Activated naive CD4-positive, alpha-beta T cell treated with anti-CD3 and anti-CD28 coated beads, Interleukin-2, amount 50 U/mL, for 72 hours (primary cell): ENCODE measurements around the gene SCN4A. TPM values are rescaled to one million over a fixed set of nuclear protein-coding genes. Genes with fewer than 3 reads are reported as not detected.
"Not testable (repeated sequence)": the region's sequence is repeated elsewhere in the genome, so short reads cannot be mapped to it uniquely, and the experiment has no call there.

Experiments used
- ATAC-seq, 2 donors: fragments of 150-1000 bp; cut with Tn5 transposase; 2 replicates each; pipeline ENCODE4 v1.10.0; 2021; ENCODE audit warnings: mild to moderate bottlenecking in 2 of 2, moderate library complexity in 2 of 2
- DNase-seq, 2 donors: peaks; one replicate each; pipeline ENCODE4 v3.0.0; 2021 to 2022; ENCODE audit warnings: low spot score in 2 of 2
- H3K27ac Mint-ChIP-seq, 2 donors: one replicate each; pipeline ENCODE4 v1.8.0; 2022; ENCODE audit warnings: mild to moderate bottlenecking in 2 of 2, mixed read lengths in 2 of 2
- H3K36me3 Mint-ChIP-seq, 2 donors: one replicate each; pipeline ENCODE4 v1.8.0; 2022; ENCODE audit warnings: mixed read lengths in 2 of 2
- H3K9me3 Mint-ChIP-seq, 2 donors: one replicate each; pipeline ENCODE4 v1.8.0; 2022; ENCODE audit warnings: mixed read lengths in 2 of 2
- total RNA-seq, 2 donors: library from RNA; stranded (reverse); gene quantifications; one replicate each; pipeline ENCODE4 v1.2.3, GENCODE V29; 2022

The SCN4A gene
- total RNA-seq = under 1 TPM in 1 of 2 donors, not detected in 1; 0.10 TPM

DNA sequence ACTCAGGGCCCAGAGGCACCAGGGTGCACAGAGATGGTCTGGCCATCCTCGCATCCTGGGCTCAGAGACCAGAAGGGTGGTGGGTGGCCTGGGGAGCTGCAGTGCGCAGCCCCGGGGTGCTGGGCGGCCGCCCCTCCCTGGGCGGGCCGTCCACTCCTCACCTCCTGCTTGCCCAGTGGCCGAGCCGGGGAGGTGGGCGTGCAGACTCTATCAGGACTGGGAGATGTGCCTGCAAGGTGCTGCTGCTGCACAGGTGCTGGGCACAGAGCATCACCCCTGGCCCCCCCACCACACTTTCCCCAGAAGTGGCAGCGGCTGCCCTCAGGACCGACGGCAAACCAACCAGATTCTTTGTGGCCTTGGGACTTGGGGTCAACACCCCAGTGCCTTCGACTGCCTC, at the start of gene SCN4A:
Gene SCN4A, minus strand, starts transcription at position 123 of the 400 bp plus-strand sequence. Its CDS starts 77 bp downstream, at position 46.
- no peaks in the 10 kb centered on the region for H3K9me3 Mint-ChIP-seq
- no peak within 1 kb of the TSS for H3K27ac Mint-ChIP-seq
- DNase-seq (no peak), ATAC-seq (no peak)
- H3K36me3 Mint-ChIP-seq = no peaks in the 10 kb centered on the region

- H3K36me3 Mint-ChIP-seq = peaks cover 0 to 7% of the 10 kb centered on the region in 2 donors
- DNase-seq (peak; percentile 63 to 88), ATAC-seq (peak; percentile 75 to 76)
- peak within 1 kb of the TSS; percentile 96 to 99 for H3K27ac Mint-ChIP-seq
- no peaks in the 10 kb centered on the region for H3K9me3 Mint-ChIP-seq
Measured at GRCh38 chr17:64020056-64020766, 47.5 kb upstream of the SCN4A start, which contains the start of gene ICAM2. TSS of gene ICAM2 (minus strand) at chr17:64020633. CDS start at chr17:64006691, 13,942 bp downstream.

GRCh38 chr17:64019551-64019961, 46.8 kb upstream of the SCN4A start:
- not testable (repeated sequence) for H3K9me3 Mint-ChIP-seq, H3K36me3 Mint-ChIP-seq
- DNase-seq = peak in 1 of 2 donors; percentile 54

DNA sequence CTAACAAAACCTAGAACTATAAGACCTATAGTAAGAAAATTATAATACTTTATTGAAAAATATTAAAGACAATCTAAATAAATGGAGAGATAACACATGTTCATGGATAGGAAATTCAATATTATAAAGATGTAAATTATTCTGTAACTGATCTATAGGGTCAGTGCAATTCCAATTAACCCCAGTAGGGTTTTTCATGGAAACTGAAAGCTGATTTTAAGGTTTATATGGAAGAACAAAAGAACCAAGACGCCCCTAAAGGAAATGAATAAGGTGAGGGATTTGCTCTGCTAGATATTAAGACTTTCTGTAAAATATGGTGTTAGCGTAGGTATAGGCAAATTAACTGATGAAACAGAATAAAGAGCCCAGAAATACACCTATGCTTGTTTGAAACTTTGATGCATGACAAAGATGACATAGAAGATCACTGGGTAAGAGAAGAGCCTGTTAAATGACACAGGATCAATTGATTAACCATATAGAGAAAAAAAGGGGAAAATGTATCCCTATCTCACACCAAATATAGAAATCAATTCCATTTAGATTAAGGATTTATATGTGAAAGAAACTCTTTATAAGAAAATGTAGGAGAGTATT, 44.8 kb upstream of the SCN4A start:
- ATAC-seq (no peak), DNase-seq (no peak)
- H3K27ac Mint-ChIP-seq = peak overlapping the region; percentile 94 to 98
- peaks cover 0 to 7% of the 10 kb centered on the region in 2 donors for H3K36me3 Mint-ChIP-seq
- H3K9me3 Mint-ChIP-seq = no peaks in the 10 kb centered on the region

More at GRCh38 chr17:64019551-64019961, 46.8 kb upstream of the SCN4A start:
- ATAC-seq = peak; percentile 9 to 39
- peak overlapping the region; percentile 96 to 99 for H3K27ac Mint-ChIP-seq

DNA sequence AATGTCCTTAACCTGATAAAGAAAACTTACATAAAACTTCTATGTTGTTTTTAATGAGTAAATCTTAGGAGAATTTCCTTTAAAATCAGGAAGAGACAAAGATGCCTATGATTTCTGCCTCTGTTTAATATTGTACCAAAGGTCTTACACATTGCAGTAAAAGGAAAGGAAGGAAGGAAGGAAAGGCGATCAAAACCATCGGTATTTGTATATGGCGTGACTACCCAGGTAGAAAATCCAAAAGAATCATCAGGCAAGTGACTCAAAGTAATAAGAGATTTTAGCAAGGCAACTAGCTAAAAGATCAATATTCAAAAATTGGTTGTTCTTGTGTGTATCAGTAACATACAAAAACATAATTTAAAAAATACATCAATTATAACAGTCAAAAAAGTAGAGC, 44.3 kb upstream of the SCN4A start:
- Mint-ChIP-seq H3K36me3 (peaks cover 0 to 9% of the 10 kb centered on the region in 2 donors), H3K9me3 (no peaks in the 10 kb centered on the region), H3K27ac (peak overlapping the region; percentile 90 to 98)
- no peak for DNase-seq
- no peak for ATAC-seq

GRCh38 chr17:64016231-64016784, 43.6 kb upstream of the SCN4A start:
- DNase-seq (peak in 1 of 2 donors; percentile 50), ATAC-seq (no peak)
- H3K9me3 Mint-ChIP-seq = no peaks in the 10 kb centered on the region
- H3K36me3 Mint-ChIP-seq = peaks cover 0 to 15% of the 10 kb centered on the region in 2 donors
- peak overlapping the region; percentile 90 to 98 for H3K27ac Mint-ChIP-seq

DNA sequence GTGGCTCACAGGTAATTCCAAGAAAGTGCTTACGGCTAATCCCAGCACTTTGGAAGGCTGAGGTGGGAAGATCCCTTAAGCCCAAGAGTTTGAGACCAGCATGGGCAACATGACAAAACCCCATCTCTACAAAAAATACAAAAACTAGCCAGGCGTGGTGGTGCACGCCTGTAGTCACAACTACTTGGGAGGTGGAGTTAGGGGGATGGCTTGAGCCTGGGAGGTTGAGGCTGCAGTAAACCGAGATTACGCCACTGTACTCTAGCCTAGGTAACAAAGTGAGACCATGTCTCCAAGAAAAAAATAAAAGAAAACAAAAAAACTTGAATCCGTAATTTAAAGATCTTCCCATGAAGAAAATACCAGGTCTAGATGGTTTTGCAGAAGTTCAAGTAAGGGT, 42.7 kb upstream of the SCN4A start:
- ATAC-seq (no peak), DNase-seq (peak in 1 of 2 donors; percentile 35)
- Mint-ChIP-seq H3K36me3 (peaks cover 0 to 18% of the 10 kb centered on the region in 2 donors), H3K9me3 (no peaks in the 10 kb centered on the region), H3K27ac (peak overlapping the region; percentile 91 to 98)

- ATAC-seq (peak in 1 of 2 donors; percentile 24), DNase-seq (peak in 1 of 2 donors; percentile 40)
- H3K27ac Mint-ChIP-seq = peak overlapping the region; percentile 37 to 79
- no peaks in the 10 kb centered on the region for H3K9me3 Mint-ChIP-seq
- H3K36me3 Mint-ChIP-seq = peaks cover 0 to 20% of the 10 kb centered on the region in 2 donors
Measured at GRCh38 chr17:64009571-64010402, 37.1 kb upstream of the SCN4A start.

DNA sequence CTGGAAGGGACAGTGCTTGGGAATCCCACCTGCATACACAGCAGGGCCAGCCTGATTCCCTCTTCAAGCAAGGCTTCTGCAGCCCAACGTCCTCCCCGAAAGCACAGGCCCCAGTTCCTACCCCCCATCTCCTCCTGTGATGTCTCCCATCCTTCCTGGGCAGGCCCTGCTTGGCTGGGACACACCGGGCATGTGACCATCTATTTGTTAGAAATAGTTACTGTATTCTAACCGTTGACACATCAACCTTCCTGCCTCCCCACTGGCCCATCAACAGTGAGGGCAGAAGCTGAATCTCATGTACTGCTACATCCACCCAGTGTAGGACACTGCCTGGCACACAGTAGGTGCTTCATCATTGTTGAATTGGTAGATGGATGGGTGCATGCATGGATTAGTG, 36.1 kb upstream of the SCN4A start:
- ATAC-seq = no peak
- H3K9me3 Mint-ChIP-seq = no peaks in the 10 kb centered on the region
- DNase-seq = no peak
- peaks cover 0 to 20% of the 10 kb centered on the region in 2 donors for H3K36me3 Mint-ChIP-seq
- peak overlapping the region in 1 of 2 donors; percentile 37 for H3K27ac Mint-ChIP-seq

- peak overlapping the region; percentile 36 to 37 for H3K27ac Mint-ChIP-seq
- DNase-seq (no peak), ATAC-seq (no peak)
- no peaks in the 10 kb centered on the region for H3K9me3 Mint-ChIP-seq
- H3K36me3 Mint-ChIP-seq = peaks cover 0 to 20% of the 10 kb centered on the region in 2 donors
Measured at GRCh38 chr17:64008346-64008745, 35.6 kb upstream of the SCN4A start.

DNA sequence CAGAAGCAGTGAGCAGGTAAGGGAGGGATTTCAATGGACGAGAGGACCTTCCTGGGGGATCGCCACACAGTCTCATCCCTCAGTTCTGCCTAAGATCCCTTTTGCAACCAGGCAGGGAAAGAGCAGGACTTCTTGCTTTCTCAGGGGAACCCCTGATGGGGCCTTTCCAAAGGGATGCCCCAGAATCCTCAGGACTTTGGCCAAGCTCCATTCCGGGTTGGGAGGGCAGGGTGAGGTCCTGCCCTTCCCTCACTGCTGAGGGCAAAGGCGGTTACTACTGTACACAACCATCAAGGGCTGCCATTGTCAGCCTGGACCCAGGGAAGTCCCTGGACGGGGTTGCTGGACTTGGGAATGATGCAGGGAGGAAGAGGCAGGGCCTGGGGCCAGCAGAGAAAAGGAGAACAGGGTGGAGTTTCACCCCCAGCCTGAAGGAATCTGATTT, 35.1 kb upstream of the SCN4A start:
- H3K27ac Mint-ChIP-seq = peak overlapping the region; percentile 36 to 81
- peak in 1 of 2 donors; percentile 44 for DNase-seq

DNA sequence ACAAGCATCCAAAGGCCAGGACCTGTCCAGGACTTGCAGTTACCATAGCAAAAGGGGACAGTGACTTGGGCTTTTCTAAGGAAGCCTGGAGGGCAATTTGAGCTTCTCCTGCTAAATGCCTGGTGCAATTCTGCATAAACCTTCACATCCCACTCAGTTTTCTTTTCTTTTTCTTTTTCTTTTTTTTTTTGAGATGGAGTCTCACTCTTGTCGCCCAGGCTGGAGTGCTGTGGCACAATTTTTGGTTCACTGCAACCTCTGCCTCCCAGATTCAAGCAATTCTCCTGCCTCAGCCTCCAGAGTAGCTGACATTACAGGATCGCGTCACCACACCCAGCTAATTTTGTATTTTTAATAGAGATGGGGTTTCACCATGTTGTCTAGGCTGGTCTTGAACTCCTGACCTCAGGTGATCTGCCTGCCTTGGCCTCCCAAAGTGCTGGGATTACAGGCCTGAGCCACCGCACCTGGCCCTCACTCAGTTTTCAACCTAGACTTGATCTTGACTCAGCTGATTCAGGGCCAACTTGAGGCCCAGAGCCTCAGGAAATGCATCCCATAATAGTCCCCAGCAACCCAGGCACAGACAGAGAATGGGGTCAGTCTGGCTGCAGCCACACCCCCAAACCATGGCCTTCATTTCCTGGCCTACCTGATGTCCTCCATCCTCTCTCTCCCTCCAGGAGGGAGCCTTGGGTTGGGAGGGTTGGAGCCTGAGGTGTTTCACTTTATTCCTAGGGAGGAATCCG, 34.5 kb upstream of the SCN4A start:
- ATAC-seq, H3K9me3 Mint-ChIP-seq: not testable (repeated sequence)
- Mint-ChIP-seq H3K27ac (peak overlapping the region; percentile 36 to 81), H3K36me3 (peaks cover 0 to 20% of the 10 kb centered on the region in 2 donors)
- DNase-seq = peak in 1 of 2 donors; percentile 31

More for the DNA sequence above, 35.1 kb upstream of the SCN4A start:
- Mint-ChIP-seq H3K9me3 (no peaks in the 10 kb centered on the region), H3K36me3 (peaks cover 0 to 20% of the 10 kb centered on the region in 2 donors)
- ATAC-seq = no peak

- ATAC-seq (no peak), DNase-seq (peak in 1 of 2 donors; percentile 45)
- Mint-ChIP-seq H3K9me3 (no peaks in the 10 kb centered on the region), H3K27ac (peak overlapping the region in 1 of 2 donors; percentile 81), H3K36me3 (peaks cover 0 to 14% of the 10 kb centered on the region in 2 donors)
Measured at GRCh38 chr17:64006361-64007088, 33.8 kb upstream of the SCN4A start.

- Mint-ChIP-seq H3K27ac (peak overlapping the region in 1 of 2 donors; percentile 81), H3K9me3 (no peaks in the 10 kb centered on the region), H3K36me3 (peaks cover 0 to 9% of the 10 kb centered on the region in 2 donors)
- ATAC-seq (no peak), DNase-seq (peak in 1 of 2 donors; percentile 23)
Measured at GRCh38 chr17:64005734-64006167, 33.0 kb upstream of the SCN4A start.
